Mononuclear cell (primary cell): ENCODE data around the gene CAPN9. TPM values are rescaled to one million over a fixed set of nuclear protein-coding genes. Genes with fewer than 3 reads are reported as not detected.

Experiments used
- H3K27me3 ChIP-seq: 2 replicates; pipeline ENCODE4 v1.6.0; 2011; ENCODE audit warnings: low read length, control low read depth; ENCODE audit not compliant: insufficient read depth
- H3K4me1 ChIP-seq: 2 replicates; pipeline ENCODE4 v1.5.1; 2011; ENCODE audit warnings: mild to moderate bottlenecking, low read length, control low read depth; ENCODE audit not compliant: insufficient read depth
- H3K4me3 ChIP-seq: 2 replicates; pipeline ENCODE4 v1.5.1; 2011; ENCODE audit warnings: mild to moderate bottlenecking, low read length, moderate library complexity
- H3K9me3 ChIP-seq: 2 replicates; pipeline ENCODE4 v1.5.1; 2011; ENCODE audit warnings: low read depth, mild to moderate bottlenecking, control low read depth, low read length
- total RNA-seq: library from RNA; depleted of rRNA; stranded (reverse); fragments of >200 nt; gene quantifications from one replicate; pipeline ENCODE4 v1.2.3, GENCODE V29; 2012

Gene CAPN9
- total RNA-seq, 1 donor = not detected

- Histone ChIP-seq H3K9me3 (peaks cover under 1% of the 10 kb centered on the region), H3K4me3 (no peak overlapping the region), H3K4me1 (no peaks in the 10 kb centered on the region), H3K27me3 (no peaks in the 10 kb centered on the region)
Measured at GRCh38 chr1:230807029-230807428, 59.8 kb downstream of the CAPN9 start.

- H3K4me1 ChIP-seq = no peaks in the 10 kb centered on the region
- H3K9me3 ChIP-seq = peaks cover 7% of the 10 kb centered on the region
- H3K27me3 ChIP-seq = no peaks in the 10 kb centered on the region
- no peak overlapping the region for H3K4me3 ChIP-seq
Measured at GRCh38 chr1:230807561-230808280, 60.5 kb downstream of the CAPN9 start.

GRCh38 chr1:230808281-230808872, 61.2 kb downstream of the CAPN9 start:
- H3K4me3 ChIP-seq = no peak overlapping the region
- no peaks in the 10 kb centered on the region for H3K4me1 ChIP-seq
- peaks cover 14% of the 10 kb centered on the region for H3K9me3 ChIP-seq

GRCh38 chr1:230809256-230809990, 62.2 kb downstream of the CAPN9 start:
- H3K27me3 ChIP-seq = peaks cover 3% of the 10 kb centered on the region
- no peak overlapping the region for H3K4me3 ChIP-seq
- no peaks in the 10 kb centered on the region for H3K4me1 ChIP-seq
- H3K9me3 ChIP-seq = peaks cover 17% of the 10 kb centered on the region

More at GRCh38 chr1:230808281-230808872, 61.2 kb downstream of the CAPN9 start:
- no peaks in the 10 kb centered on the region for H3K27me3 ChIP-seq

GRCh38 chr1:230812568-230812967, 65.4 kb downstream of the CAPN9 start:
- Histone ChIP-seq H3K9me3 (peaks cover 17% of the 10 kb centered on the region), H3K4me3 (no peak overlapping the region), H3K27me3 (peaks cover 3% of the 10 kb centered on the region), H3K4me1 (no peaks in the 10 kb centered on the region)

- no peaks in the 10 kb centered on the region for H3K4me1 ChIP-seq
- H3K4me3 ChIP-seq = no peak overlapping the region
- peaks cover 17% of the 10 kb centered on the region for H3K9me3 ChIP-seq
- H3K27me3 ChIP-seq = peaks cover 3% of the 10 kb centered on the region
Measured at GRCh38 chr1:230814949-230815692, 67.9 kb downstream of the CAPN9 start.

GRCh38 chr1:230816018-230816417, 68.8 kb downstream of the CAPN9 start:
- Histone ChIP-seq H3K9me3 (peaks cover 17% of the 10 kb centered on the region), H3K4me1 (no peaks in the 10 kb centered on the region), H3K27me3 (peaks cover 3% of the 10 kb centered on the region), H3K4me3 (no peak overlapping the region)

- Histone ChIP-seq H3K4me1 (no peaks in the 10 kb centered on the region), H3K27me3 (peaks cover 3% of the 10 kb centered on the region), H3K9me3 (peaks cover 4% of the 10 kb centered on the region), H3K4me3 (no peak overlapping the region)
Measured at GRCh38 chr1:230818367-230818766, 71.2 kb downstream of the CAPN9 start.

GRCh38 chr1:230818901-230819300, 71.7 kb downstream of the CAPN9 start:
- no peaks in the 10 kb centered on the region for H3K9me3 ChIP-seq
- H3K4me1 ChIP-seq = no peaks in the 10 kb centered on the region
- H3K27me3 ChIP-seq = no peaks in the 10 kb centered on the region
- no peak overlapping the region for H3K4me3 ChIP-seq

- Histone ChIP-seq H3K27me3 (no peaks in the 10 kb centered on the region), H3K4me3 (no peak overlapping the region), H3K9me3 (no peaks in the 10 kb centered on the region), H3K4me1 (no peaks in the 10 kb centered on the region)
Measured at GRCh38 chr1:230819976-230820375, 72.8 kb downstream of the CAPN9 start.

GRCh38 chr1:230820568-230820967, 73.4 kb downstream of the CAPN9 start:
- H3K27me3 ChIP-seq = no peaks in the 10 kb centered on the region
- no peaks in the 10 kb centered on the region for H3K4me1 ChIP-seq
- no peak overlapping the region for H3K4me3 ChIP-seq
- H3K9me3 ChIP-seq = no peaks in the 10 kb centered on the region

- Histone ChIP-seq H3K9me3 (no peaks in the 10 kb centered on the region), H3K27me3 (no peaks in the 10 kb centered on the region), H3K4me3 (no peak overlapping the region), H3K4me1 (no peaks in the 10 kb centered on the region)
Measured at GRCh38 chr1:230821346-230821745, 74.2 kb downstream of the CAPN9 start.

- Histone ChIP-seq H3K4me3 (no peak overlapping the region), H3K27me3 (no peaks in the 10 kb centered on the region), H3K4me1 (no peaks in the 10 kb centered on the region), H3K9me3 (no peaks in the 10 kb centered on the region)
Measured at GRCh38 chr1:230822092-230822581, 74.9 kb downstream of the CAPN9 start.

- Histone ChIP-seq H3K4me3 (no peak overlapping the region), H3K27me3 (no peaks in the 10 kb centered on the region), H3K4me1 (no peaks in the 10 kb centered on the region), H3K9me3 (no peaks in the 10 kb centered on the region)
Measured at GRCh38 chr1:230823426-230823825, 76.2 kb downstream of the CAPN9 start.

- H3K9me3 ChIP-seq = no peaks in the 10 kb centered on the region
- no peak overlapping the region for H3K4me3 ChIP-seq
- H3K27me3 ChIP-seq = no peaks in the 10 kb centered on the region
Measured at GRCh38 chr1:230823931-230824381, 76.8 kb downstream of the CAPN9 start.

More at GRCh38 chr1:230823931-230824381, 76.8 kb downstream of the CAPN9 start:
- H3K4me1 ChIP-seq = no peaks in the 10 kb centered on the region
